Calu3 (cell line): ENCODE measurements around the gene TMEM169. TPM values are rescaled to one million over a fixed set of nuclear protein-coding genes. Genes with fewer than 3 reads are reported as not detected.

ENCODE experiments used
- BruUV-seq: library from RNA; stranded (reverse); fragments of 400-500 nt; replicated peaks from 2 replicates; lab custom pipeline; 2021; lab: Mats Ljungman, UMichigan
- CTCF ChIA-PET: fragments of 300-600 bp; sonication (Branson Sonifier 250); formaldehyde crosslinking; loops from one replicate; lab custom pipeline; 2022; ENCODE audit warnings: antibody characterized with exemption; lab: Charles Lee
- DNase-seq: peaks from one replicate; pipeline ENCODE4 v3.0.0; 2022
- H3K27ac Mint-ChIP-seq: one replicate; pipeline ENCODE4 v1.8.0; 2022; ENCODE audit warnings: mixed read lengths; ENCODE audit not compliant: unreplicated experiment
- H3K27me3 Mint-ChIP-seq: one replicate; pipeline ENCODE4 v1.8.0; 2022; ENCODE audit warnings: mixed read lengths; ENCODE audit not compliant: unreplicated experiment
- H3K36me3 Mint-ChIP-seq: one replicate; pipeline ENCODE4 v1.8.0; 2022; ENCODE audit warnings: mild to moderate bottlenecking, moderate library complexity, mixed read lengths; ENCODE audit not compliant: insufficient read depth, unreplicated experiment
- H3K4me1 Mint-ChIP-seq: one replicate; pipeline ENCODE4 v1.8.0; 2022; ENCODE audit warnings: mild to moderate bottlenecking, low read depth, mixed read lengths; ENCODE audit not compliant: unreplicated experiment
- H3K4me3 Mint-ChIP-seq: one replicate; pipeline ENCODE4 v1.8.0; 2022; ENCODE audit warnings: mild to moderate bottlenecking, low read depth, moderate library complexity, mixed read lengths; ENCODE audit not compliant: unreplicated experiment
- H3K9me3 Mint-ChIP-seq: one replicate; pipeline ENCODE4 v1.8.0; 2022; ENCODE audit warnings: low read depth, mixed read lengths; ENCODE audit not compliant: unreplicated experiment
- CTCF ChIP-seq: fragments of 200-600 bp; IDR thresholded peaks from one replicate; pipeline ENCODE4 v1.8.0; 2022; ENCODE audit warnings: antibody characterized with exemption; ENCODE audit not compliant: unreplicated experiment
- intact Hi-C: fragments of 100-400 bp; cut with micrococcal nuclease; formaldehyde crosslinking; loops from one replicate; pipeline ENCODE4 v1.10.0; 2022; ENCODE audit not compliant: unreplicated experiment
- total RNA-seq: library from RNA; stranded (reverse); gene quantifications from 2 replicates; pipeline ENCODE4 v1.2.3, GENCODE V29; 2022

Gene TMEM169
- total RNA-seq, 1 experiment from 2014 or later, result 9.0 TPM

- DNase-seq, result no peak
- Mint-ChIP-seq H3K36me3 (peaks cover 39% of the 10 kb centered on the region), H3K4me3 (no peak overlapping the region), H3K9me3 (no peaks in the 10 kb centered on the region), H3K27me3 (no peaks in the 10 kb centered on the region), H3K27ac (peak overlapping the region; percentile 6), H3K4me1 (peaks cover 18% of the 10 kb centered on the region)
- intact Hi-C loops, result no loop called here
- no peak for TF ChIP-seq CTCF
- BruUV-seq, result no TSS peak
- CTCF ChIA-PET, result interaction anchor here (1.0 kb wide), 1 partner anchor 31 kb away, joined by 3 read pairs; no protein-coding TSS in a partner anchor
Observed at GRCh38 chr2:216052420-216052819, 29.3 kb upstream of the TMEM169 start.

- no TSS peak for BruUV-seq
- peak overlapping the region; percentile 39 for H3K27ac Mint-ChIP-seq
- H3K36me3 Mint-ChIP-seq, result peaks cover 29% of the 10 kb centered on the region
- H3K9me3 Mint-ChIP-seq, result no peaks in the 10 kb centered on the region
- no peak for TF ChIP-seq CTCF
- H3K27me3 Mint-ChIP-seq, result no peaks in the 10 kb centered on the region
- intact Hi-C loops, result loop anchor here (2.0 kb wide), 1 partner anchor 59 kb away; no protein-coding TSS in a partner anchor
- H3K4me1 Mint-ChIP-seq, result peaks cover 36% of the 10 kb centered on the region
- CTCF ChIA-PET, result no interaction called here
- H3K4me3 Mint-ChIP-seq, result peak overlapping the region; percentile 6
- DNase-seq, result no peak
Observed at GRCh38 chr2:216055680-216056079, 26.0 kb upstream of the TMEM169 start.

- CTCF ChIA-PET, result interaction anchor here (2.1 kb wide), 1 partner anchor 58 kb away, joined by 8 read pairs; no protein-coding TSS in a partner anchor
- no peaks in the 10 kb centered on the region for H3K27me3 Mint-ChIP-seq
- BruUV-seq, result no TSS peak
- H3K4me3 Mint-ChIP-seq, result peak overlapping the region; percentile 6
- intact Hi-C loops, result loop anchor here (2.0 kb wide), 1 partner anchor 58 kb away; no protein-coding TSS in a partner anchor
- peaks cover 36% of the 10 kb centered on the region for H3K36me3 Mint-ChIP-seq
- no peak for TF ChIP-seq CTCF
- peak overlapping the region; percentile 39 for H3K27ac Mint-ChIP-seq
- DNase-seq, result no peak
- no peaks in the 10 kb centered on the region for H3K9me3 Mint-ChIP-seq
- H3K4me1 Mint-ChIP-seq, result peaks cover 40% of the 10 kb centered on the region
Observed at GRCh38 chr2:216056739-216057138, 25.0 kb upstream of the TMEM169 start.

GRCh38 chr2:216057688-216058193, 24.0 kb upstream of the TMEM169 start:
- no TSS peak for BruUV-seq
- intact Hi-C loops, result loop anchor here (2.0 kb wide), 2 partner anchors 25 to 57 kb away; no protein-coding TSS in a partner anchor
- H3K27me3 Mint-ChIP-seq, result no peaks in the 10 kb centered on the region
- H3K9me3 Mint-ChIP-seq, result no peaks in the 10 kb centered on the region
- peak overlapping the region; percentile 39 for H3K27ac Mint-ChIP-seq
- peak; percentile 85 for DNase-seq
- peaks cover 43% of the 10 kb centered on the region for H3K36me3 Mint-ChIP-seq
- H3K4me1 Mint-ChIP-seq, result peaks cover 45% of the 10 kb centered on the region
- CTCF ChIA-PET, result interaction anchor here (0.6 to 2.1 kb wide), 11 partner anchors 14 to 648 kb away, joined by 3 to 8 read pairs (median 3); partner anchors contain the start of genes PECR, TMEM169 and XRCC5
- TF ChIP-seq CTCF, result no peak
- peak overlapping the region; percentile 58 for H3K4me3 Mint-ChIP-seq
